ENCODE data around the gene STK35. TPM values are rescaled to one million over a fixed set of nuclear protein-coding genes. Genes with fewer than 3 reads are reported as not detected.
"Not testable (repeated sequence)": the region's sequence is repeated elsewhere in the genome, so short reads cannot be mapped to it uniquely, and the experiment has no call there.

Gene STK35
- total RNA-seq, 1 experiment from 2014 or later = 23.5 TPM

GRCh38 chr20:2178318-2179232 lies 76.9 kb downstream of the STK35 start:
- no peak for DNase-seq (ENCODE audit: extremely low read depth, low read depth)

GRCh38 chr20:2179233-2179580 lies 77.6 kb downstream of the STK35 start:
- DNase-seq (ENCODE audit: extremely low read depth, low read depth) = no peak

DNA sequence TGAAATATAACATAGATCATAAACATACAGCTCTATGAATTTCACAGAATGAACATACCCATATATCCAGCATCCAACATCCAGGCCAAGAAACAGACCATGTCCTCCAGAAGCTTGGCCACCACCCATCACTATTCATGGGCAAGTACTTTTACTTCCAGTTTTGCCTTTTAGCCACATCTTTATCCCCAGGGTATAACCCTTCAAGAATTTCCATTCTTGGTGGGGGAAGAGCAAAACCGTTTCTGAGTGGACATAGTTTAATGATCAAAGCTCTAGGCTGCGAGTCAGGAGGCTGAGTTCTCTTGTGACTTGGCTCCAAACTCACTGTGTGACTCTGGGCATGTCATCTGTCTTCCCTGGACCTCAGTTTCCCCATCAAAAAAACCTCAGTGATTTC lies 78.3 kb downstream of the STK35 start:
- no peak for DNase-seq (ENCODE audit: extremely low read depth, low read depth)

GRCh38 chr20:2183381-2183780 lies 81.8 kb downstream of the STK35 start:
- no peak for DNase-seq (ENCODE audit: extremely low read depth, low read depth)

- not testable (repeated sequence) for DNase-seq (ENCODE audit: extremely low read depth, low read depth)
Observed at GRCh38 chr20:2184933-2185332, 83.3 kb downstream of the STK35 start.

DNA sequence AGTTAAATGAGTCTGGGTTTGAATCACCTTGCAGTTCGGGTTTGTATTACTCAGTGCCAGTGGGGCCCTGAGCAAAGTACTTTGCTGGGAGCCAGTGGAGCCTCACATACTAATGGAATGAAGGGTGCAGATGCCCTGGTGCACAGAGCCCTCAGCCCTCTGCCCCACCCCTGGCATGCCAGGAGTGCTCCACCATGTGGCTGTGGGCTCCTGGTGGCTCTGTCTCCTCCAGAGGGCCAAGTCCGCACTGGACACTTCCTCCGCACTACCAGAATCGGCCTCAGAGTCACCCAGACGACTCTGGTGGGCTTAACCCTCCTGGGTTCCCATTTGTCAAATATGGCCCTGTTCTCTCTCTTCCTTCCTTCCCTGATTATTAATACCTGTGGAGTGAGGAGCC lies 94.0 kb downstream of the STK35 start:
- DNase-seq (ENCODE audit: extremely low read depth, low read depth) = no peak

- DNase-seq (ENCODE audit: extremely low read depth, low read depth) = no peak
Observed at GRCh38 chr20:2197166-2197565, 95.5 kb downstream of the STK35 start.

Small RNA genes lying within 50 kb of the gene (small RNA-seq; reads per million reads assigned to genes)
- 0 reads per million in 2 experiments for gene RPL7P2

Other genes starting within 250 kb of the STK35 start
- gene SIRPA, start 206.4 kb upstream of the STK35 start, total RNA-seq (2014; rRNA removed; shearing (Covaris generic)) = 5.7 and 6.2 TPM in 2 replicates
- not detected in 2 replicates for gene PDYN, start 107.8 kb upstream of the STK35 start, total RNA-seq (2014; rRNA removed; shearing (Covaris generic))
- gene TGM3, start 194.2 kb downstream of the STK35 start, total RNA-seq (2014; rRNA removed; shearing (Covaris generic)) = 0.10 and 0.20 TPM in 2 replicates